Mesenchymal stem cell (in vitro differentiated cells and primary cell): ENCODE data around the gene MAPKAP1.

Experiments used
- DNase-seq: peaks from one replicate; pipeline ENCODE4 v3.0.0-alpha.2; 2013
- H2AFZ ChIP-seq: one replicate; pipeline ENCODE4 v1.6.1; 2013; ENCODE audit warnings: low read depth, mild to moderate bottlenecking, control low read depth, inconsistent platforms, low read length, moderate library complexity
- H2AK5ac ChIP-seq: 2 replicates; pipeline ENCODE4 v1.6.1; 2013; ENCODE audit warnings: low read length, moderate library complexity, mild to moderate bottlenecking, inconsistent platforms; ENCODE audit not compliant: severe bottlenecking
- H2BK120ac ChIP-seq: one replicate; pipeline ENCODE4 v1.6.1; 2013; ENCODE audit warnings: low read depth, mild to moderate bottlenecking, inconsistent platforms, low read length, moderate library complexity
- H2BK12ac ChIP-seq, 2 experiments: one replicate each; pipeline ENCODE4 v1.6.1; 2013; ENCODE audit warnings: inconsistent platforms in 2 of 2, low read length in 2 of 2, mild to moderate bottlenecking in 2 of 2, moderate library complexity in 2 of 2, control low read depth in 1 of 2
- H2BK15ac ChIP-seq: one replicate; pipeline ENCODE4 v1.6.1; 2013; ENCODE audit warnings: mild to moderate bottlenecking, low read depth, inconsistent platforms; ENCODE audit not compliant: poor library complexity, severe bottlenecking
- H2BK5ac ChIP-seq: 2 replicates; pipeline ENCODE4 v1.6.1; 2013; ENCODE audit warnings: low read depth, mild to moderate bottlenecking, low read length, control low read depth, inconsistent platforms; ENCODE audit not compliant: poor library complexity, severe bottlenecking
- H3K14ac ChIP-seq, 2 experiments: one replicate each; pipeline ENCODE4 v1.6.1; 2013; ENCODE audit warnings: inconsistent platforms in 2 of 2, low read length in 2 of 2, control low read depth in 1 of 2, mild to moderate bottlenecking in 1 of 2, moderate library complexity in 1 of 2
- H3K18ac ChIP-seq, 2 experiments: one replicate each; pipeline ENCODE4 v1.6.1; 2013; ENCODE audit warnings: inconsistent platforms in 2 of 2, low read length in 2 of 2, control low read depth in 1 of 2, low read depth in 1 of 2, mild to moderate bottlenecking in 1 of 2
- H3K23ac ChIP-seq, 2 experiments: one replicate each; pipeline ENCODE4 v1.6.1; 2013; ENCODE audit warnings: inconsistent platforms in 2 of 2, low read length in 2 of 2, mild to moderate bottlenecking in 2 of 2, moderate library complexity in 2 of 2, control low read depth in 1 of 2
- H3K27ac ChIP-seq: 2 replicates; pipeline ENCODE4 v1.5.1; 2013; ENCODE audit warnings: mild to moderate bottlenecking, moderate library complexity, low read length, control low read depth, inconsistent platforms; ENCODE audit not compliant: poor library complexity, severe bottlenecking
- H3K27me3 ChIP-seq, 2 experiments: 2 replicates each; pipeline versions ENCODE4 v1.6.1 to v1.7.0; 2013; ENCODE audit warnings: low read length in 2 of 2, mild to moderate bottlenecking in 2 of 2, moderate library complexity in 2 of 2, control low read depth in 1 of 2, inconsistent platforms in 1 of 2; ENCODE audit not compliant: control insufficient read depth in 1 of 2, insufficient read depth in 1 of 2
- H3K36me3 ChIP-seq, 2 experiments: 2 replicates each; pipeline versions ENCODE4 v1.6.1 to v1.7.0; 2013; ENCODE audit warnings: low read length in 2 of 2, control low read depth in 1 of 2, inconsistent platforms in 1 of 2, low read depth in 1 of 2, mild to moderate bottlenecking in 1 of 2; ENCODE audit not compliant: insufficient read depth in 2 of 2, control insufficient read depth in 1 of 2
- H3K4ac ChIP-seq, 2 experiments: one replicate each; pipeline ENCODE4 v1.6.1; 2013; ENCODE audit warnings: inconsistent platforms in 2 of 2, low read length in 2 of 2, mild to moderate bottlenecking in 2 of 2, moderate library complexity in 2 of 2, control low read depth in 1 of 2, low read depth in 1 of 2
- H3K4me1 ChIP-seq: 2 replicates; pipeline ENCODE4 v1.6.1; 2013; ENCODE audit warnings: low read depth, low read length, control low read depth; ENCODE audit not compliant: control insufficient read depth, insufficient read depth
- H3K4me2 ChIP-seq: 2 replicates; pipeline ENCODE4 v1.6.1; 2013; ENCODE audit warnings: low read length, mild to moderate bottlenecking, inconsistent platforms; ENCODE audit not compliant: poor library complexity, severe bottlenecking
- H3K4me3 ChIP-seq, 2 experiments: 2 replicates each; pipeline versions ENCODE4 v1.5.1 to v1.7.0; 2013; ENCODE audit warnings: low read length in 2 of 2, mild to moderate bottlenecking in 2 of 2, control low read depth in 1 of 2, low read depth in 1 of 2; ENCODE audit not compliant: insufficient read depth in 1 of 2
- H3K79me1 ChIP-seq: replicated peaks from 2 replicates; pipeline ENCODE4 v1.6.1; 2013; ENCODE audit warnings: mild to moderate bottlenecking, control low read depth, low read length, inconsistent platforms; ENCODE audit not compliant: poor library complexity, severe bottlenecking
- H3K9ac ChIP-seq: 2 replicates; pipeline ENCODE4 v1.7.0; 2013; ENCODE audit warnings: mild to moderate bottlenecking, low read length, moderate library complexity
- H3K9me3 ChIP-seq: 2 replicates; pipeline ENCODE4 v1.7.0; 2013; ENCODE audit warnings: mild to moderate bottlenecking, low read length; ENCODE audit not compliant: control insufficient read depth
- H4K8ac ChIP-seq: one replicate; pipeline ENCODE4 v1.6.1; 2013; ENCODE audit warnings: inconsistent platforms, mild to moderate bottlenecking, low read length, moderate library complexity
- H4K91ac ChIP-seq: one replicate; pipeline ENCODE4 v1.6.1; 2013; ENCODE audit warnings: mild to moderate bottlenecking, low read length, inconsistent platforms
- WGBS: methylation state at CpG from one replicate; pipeline ENCODE4 v1.1.7; 2013; ENCODE audit warnings: mixed read lengths; 5-methylcytosine and 5-hydroxymethylcytosine counted together

The MAPKAP1 gene

DNA sequence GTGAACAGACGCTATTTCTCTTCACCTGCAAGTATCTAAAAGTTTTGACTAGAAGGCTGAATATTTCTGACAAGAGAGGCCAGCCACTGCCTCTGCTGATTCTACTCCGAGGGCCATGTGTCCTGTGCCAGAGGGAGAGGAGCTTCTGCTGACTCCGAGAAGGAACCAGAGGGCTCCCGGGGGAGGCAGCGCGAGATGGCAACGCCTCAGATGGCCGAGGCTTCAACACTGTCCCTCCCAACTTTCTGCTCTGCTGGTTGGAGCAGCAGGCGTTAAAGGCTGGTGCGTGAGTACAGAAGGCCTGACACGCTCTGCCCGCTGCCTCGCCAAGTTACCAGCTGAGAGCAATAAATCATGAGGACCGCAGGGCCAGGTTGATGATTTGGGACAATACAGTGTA, 266.6 kb downstream of the MAPKAP1 start:
- H3K36me3 ChIP-seq = peaks cover 62 to 73% of the 10 kb centered on the region in 2 experiments
- H4K8ac ChIP-seq = no peak overlapping the region
- 90% methylated on average over 14 of the region's 14 CpGs for WGBS
- H3K23ac ChIP-seq = no peak overlapping the region
- H3K4me2 ChIP-seq = no peak overlapping the region
- H3K4me1 ChIP-seq = peaks cover 8% of the 10 kb centered on the region
- H2BK120ac ChIP-seq = no peak overlapping the region
- no peak overlapping the region for H2AFZ ChIP-seq
- no peak overlapping the region for H3K4ac ChIP-seq
- no peak overlapping the region for H2AK5ac ChIP-seq
- H3K27me3 ChIP-seq = no peaks in the 10 kb centered on the region
- H3K4me3 ChIP-seq = no peak overlapping the region
- H3K27ac ChIP-seq = no peak overlapping the region
- H3K14ac ChIP-seq = no peak overlapping the region
- no peaks in the 10 kb centered on the region for H3K9me3 ChIP-seq
- no peak overlapping the region for H2BK5ac ChIP-seq
- no peak overlapping the region for H2BK15ac ChIP-seq
- no peak for DNase-seq
- peaks cover 5% of the 10 kb centered on the region for H3K79me1 ChIP-seq
- H4K91ac ChIP-seq = no peak overlapping the region
- no peak overlapping the region for H3K18ac ChIP-seq
- H2BK12ac ChIP-seq = no peak overlapping the region
- H3K9ac ChIP-seq = no peak overlapping the region

DNA sequence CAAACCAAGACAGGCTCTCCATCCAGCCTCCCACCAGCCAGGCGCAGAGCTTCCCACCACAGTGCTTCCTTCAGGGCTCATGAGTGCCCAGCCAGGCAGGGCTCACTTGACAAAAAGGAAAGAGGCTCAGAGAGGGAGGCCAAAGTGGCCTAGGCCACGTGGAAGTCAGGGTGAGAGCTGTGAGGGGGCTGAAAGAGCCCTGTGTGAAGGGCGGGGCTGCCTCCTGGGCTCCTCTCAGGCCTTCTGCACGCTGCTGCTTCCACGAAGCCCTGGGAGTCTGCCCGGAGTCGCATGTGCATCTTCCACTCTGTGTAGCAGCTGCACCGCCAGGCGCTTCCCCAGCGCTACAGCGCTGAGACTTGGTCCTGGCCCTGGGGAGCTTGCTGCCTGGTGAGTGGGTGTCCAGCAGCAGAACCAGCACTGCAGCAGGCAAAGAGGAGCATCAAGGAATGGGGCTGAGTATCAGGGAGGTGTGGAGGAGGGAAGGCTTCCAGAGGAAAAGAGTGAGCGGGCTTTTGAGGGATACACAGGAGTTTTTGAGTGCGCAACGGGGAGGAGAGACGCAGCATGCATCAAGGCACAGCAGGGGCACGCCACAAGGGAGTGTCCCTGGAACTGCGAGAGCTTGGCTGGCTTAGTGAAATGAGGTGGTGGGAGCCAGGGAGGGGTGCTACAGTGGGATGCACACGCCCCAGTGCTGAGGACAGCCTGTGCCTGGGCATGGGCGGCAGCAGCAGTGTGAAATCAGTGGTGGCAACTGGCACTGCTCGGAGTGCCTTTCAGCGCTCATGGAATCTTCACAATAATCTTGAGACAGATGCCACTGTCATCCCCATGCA, 267.4 kb downstream of the MAPKAP1 start:
- no peak overlapping the region for H2BK5ac ChIP-seq

DNA sequence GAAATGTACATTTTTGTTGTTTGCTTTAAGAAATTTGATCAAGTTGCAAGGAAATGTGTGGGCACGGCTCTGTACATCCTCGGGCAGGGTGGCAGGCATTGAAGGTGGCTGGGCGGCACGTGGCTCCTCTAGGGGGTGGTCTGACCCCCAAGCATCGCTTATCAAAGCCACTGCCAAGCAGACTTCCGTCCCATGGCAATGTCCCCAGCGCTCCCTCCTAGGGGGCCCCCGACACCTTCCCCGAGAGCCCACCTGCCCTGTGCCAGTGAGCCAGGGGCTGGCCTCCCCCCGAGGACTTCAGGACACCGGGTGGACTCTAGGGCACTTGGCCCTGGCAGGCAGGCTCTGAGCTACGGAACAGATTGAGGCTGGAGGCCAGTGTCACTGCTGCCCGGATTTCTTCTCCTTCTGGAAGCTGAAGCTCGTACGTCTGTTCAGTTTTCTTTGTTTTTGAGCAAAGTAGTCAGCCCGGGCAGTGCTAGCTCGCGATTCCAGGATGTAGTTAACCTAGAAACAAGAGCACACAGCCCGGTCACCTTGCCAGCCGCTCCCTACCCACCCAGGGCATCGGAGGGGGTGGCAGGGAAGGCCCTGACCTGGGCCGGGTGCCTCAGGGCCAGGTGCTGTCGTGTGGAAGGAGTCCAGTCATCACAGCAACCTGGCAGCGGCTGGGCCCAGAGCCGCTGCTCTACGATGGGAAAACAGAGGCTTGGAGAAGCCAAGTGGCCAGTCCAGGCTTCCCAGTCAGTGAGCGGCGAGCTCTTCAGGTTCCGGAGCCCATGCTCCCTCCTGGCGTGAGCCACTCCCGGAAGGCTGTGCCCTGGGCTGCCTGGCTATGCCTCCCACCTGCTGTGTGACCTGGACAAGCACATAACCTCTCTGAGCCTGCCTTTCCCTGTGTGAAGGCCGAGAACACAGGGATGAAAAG, 268.2 kb downstream of the MAPKAP1 start:
- H2BK5ac ChIP-seq = no peak overlapping the region
- no peak overlapping the region for H4K8ac ChIP-seq
- no peak overlapping the region for H4K91ac ChIP-seq
- H3K4ac ChIP-seq = no peak overlapping the region
- H3K27me3 ChIP-seq = no peaks in the 10 kb centered on the region
- no peaks in the 10 kb centered on the region for H3K79me1 ChIP-seq
- WGBS = 95% methylated on average over 32 of the region's 32 CpGs
- H2BK120ac ChIP-seq = no peak overlapping the region
- no peak overlapping the region for H2BK15ac ChIP-seq
- no peak for DNase-seq
- H3K4me2 ChIP-seq = no peak overlapping the region
- no peak overlapping the region for H3K9ac ChIP-seq
- H3K18ac ChIP-seq = no peak overlapping the region
- H3K4me1 ChIP-seq = peaks cover 2% of the 10 kb centered on the region
- no peak overlapping the region for H3K4me3 ChIP-seq
- H2AK5ac ChIP-seq = no peak overlapping the region
- no peaks in the 10 kb centered on the region for H3K9me3 ChIP-seq
- H3K36me3 ChIP-seq = peaks cover 47 to 62% of the 10 kb centered on the region in 2 experiments
- no peak overlapping the region for H2AFZ ChIP-seq
- no peak overlapping the region for H3K14ac ChIP-seq
- no peak overlapping the region for H3K27ac ChIP-seq
- no peak overlapping the region for H2BK12ac ChIP-seq
- no peak overlapping the region for H3K23ac ChIP-seq

More for the DNA sequence above, 267.4 kb downstream of the MAPKAP1 start:
- Histone ChIP-seq H3K14ac (no peak overlapping the region), H3K23ac (no peak overlapping the region), H3K79me1 (peaks cover 2% of the 10 kb centered on the region), H3K18ac (no peak overlapping the region), H2AFZ (no peak overlapping the region), H2BK12ac (no peak overlapping the region), H3K36me3 (peaks cover 55 to 70% of the 10 kb centered on the region in 2 experiments), H3K4me1 (peaks cover 2% of the 10 kb centered on the region), H3K27ac (no peak overlapping the region), H3K4me2 (no peak overlapping the region), H3K9ac (no peak overlapping the region), H4K8ac (no peak overlapping the region), H2BK15ac (no peak overlapping the region), H3K4me3 (no peak overlapping the region), H3K4ac (no peak overlapping the region), H2AK5ac (no peak overlapping the region), H3K9me3 (no peaks in the 10 kb centered on the region), H4K91ac (no peak overlapping the region), H2BK120ac (no peak overlapping the region), H3K27me3 (no peaks in the 10 kb centered on the region)
- no peak for DNase-seq
- WGBS = 95% methylated on average over 21 of the region's 21 CpGs

DNA sequence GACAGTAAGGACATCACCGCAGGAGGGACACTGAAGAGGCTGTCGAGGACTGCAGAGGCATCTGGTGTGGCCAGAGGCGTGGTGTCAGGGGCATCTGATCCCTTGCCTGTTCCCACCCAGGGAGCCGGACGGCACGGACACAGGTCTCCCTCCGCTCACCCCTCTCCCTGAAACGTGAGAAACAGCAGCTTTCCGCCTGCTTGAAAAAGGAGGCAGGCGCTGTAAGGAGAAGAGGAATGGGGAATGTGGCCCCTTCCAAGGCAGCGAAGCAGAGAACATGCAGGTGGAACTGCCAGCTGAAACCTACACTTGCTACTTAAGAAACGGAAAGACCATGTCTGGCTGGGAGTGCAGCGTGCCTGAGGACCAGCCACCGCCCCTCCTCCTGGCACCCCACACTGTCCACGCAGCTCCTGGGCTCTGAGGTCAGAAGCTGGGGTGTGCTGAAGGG, 269.2 kb downstream of the MAPKAP1 start:
- Histone ChIP-seq H3K9me3 (no peaks in the 10 kb centered on the region), H3K4me2 (no peak overlapping the region), H3K4me3 (no peak overlapping the region)

More for the DNA sequence above, 269.2 kb downstream of the MAPKAP1 start:
- no peak overlapping the region for H3K4ac ChIP-seq
- no peak overlapping the region for H2BK5ac ChIP-seq
- peaks cover 2% of the 10 kb centered on the region for H3K4me1 ChIP-seq
- no peak overlapping the region for H3K18ac ChIP-seq
- no peak overlapping the region for H4K91ac ChIP-seq
- no peaks in the 10 kb centered on the region for H3K79me1 ChIP-seq
- H3K14ac ChIP-seq = no peak overlapping the region
- no peak overlapping the region for H3K9ac ChIP-seq
- peak overlapping the region in 1 of 2 experiments; percentile 47 for H3K23ac ChIP-seq
- DNase-seq = no peak
- no peak overlapping the region for H2BK15ac ChIP-seq
- H4K8ac ChIP-seq = no peak overlapping the region
- H3K27ac ChIP-seq = no peak overlapping the region
- H2AFZ ChIP-seq = no peak overlapping the region
- peaks cover 38 to 54% of the 10 kb centered on the region in 2 experiments for H3K36me3 ChIP-seq
- H3K27me3 ChIP-seq = no peaks in the 10 kb centered on the region
- H2AK5ac ChIP-seq = no peak overlapping the region
- H2BK12ac ChIP-seq = no peak overlapping the region
- WGBS = 88% methylated on average over 15 of the region's 15 CpGs
- H2BK120ac ChIP-seq = no peak overlapping the region
